Placental pericyte (primary cell): ENCODE data around the gene KLHDC9. TPM values are rescaled to one million over a fixed set of nuclear protein-coding genes. Genes with fewer than 3 reads are reported as not detected.

ENCODE experiments used
- small RNA-seq: library from RNA; depleted of rRNA; stranded (forward); fragments of <200 nt; gene quantifications from one replicate; pipeline ENCODE3, GENCODE V24; 2012; ENCODE audit warnings: low replicate concordance
- total RNA-seq: library from RNA; depleted of rRNA; stranded (reverse); fragments of >200 nt; gene quantifications from 2 replicates; pipeline ENCODE4 v1.2.3, GENCODE V29; 2012

The KLHDC9 gene
- 0.66 and 1.1 TPM in 2 replicates for total RNA-seq

GRCh38 chr1:161098210-161099068 is at the start of gene KLHDC9:
TSS of gene KLHDC9 (plus strand) at chr1:161098361. CDS start at chr1:161098536, 175 bp downstream.

GRCh38 chr1:161069731-161070270 is 28.4 kb upstream of the KLHDC9 start, which contains the start of gene ARHGAP30:
TSS of gene ARHGAP30 (minus strand) at chr1:161069891. CDS start at chr1:161069624, 267 bp downstream.

GRCh38 chr1:161089251-161089924 is 8.8 kb upstream of the KLHDC9 start, which contains the start of gene NECTIN4:
TSS of gene NECTIN4 (minus strand) at chr1:161089558. CDS start at chr1:161089296, 262 bp downstream.

GRCh38 chr1:161117759-161118581 is 19.8 kb downstream of the KLHDC9 start, which contains the start of the genes NIT1 and PFDN2:
TSS of gene NIT1 (plus strand) at chr1:161118105. CDS start at chr1:161118177, 72 bp downstream.
TSS of gene PFDN2 (minus strand) at chr1:161118037. CDS start at chr1:161118026, 11 bp downstream.

GRCh38 chr1:161132410-161133219 is 34.5 kb downstream of the KLHDC9 start, which contains the start of gene DEDD:
TSS of gene DEDD (minus strand) at chr1:161132667. CDS start at chr1:161124462, 8,205 bp downstream.

Small RNAs within 50 kb of the gene (small RNA-seq; reads per million reads assigned to genes)
- gene RF01225, result not detected

Other genes with a start within 250 kb of the KLHDC9 start
- not detected in 2 replicates for gene CD244, start 235.5 kb upstream of the KLHDC9 start, total RNA-seq
- not detected in 2 replicates for gene ITLN1, start 213.2 kb upstream of the KLHDC9 start, total RNA-seq
- not detected in 2 replicates for gene ITLN2, start 143.6 kb upstream of the KLHDC9 start, total RNA-seq
- gene F11R, start 77.2 kb upstream of the KLHDC9 start, total RNA-seq, result 3.7 and 12.7 TPM in 2 replicates
- 5.7 and 6.7 TPM in 2 replicates for gene TSTD1, start 59.4 kb upstream of the KLHDC9 start, total RNA-seq
- gene USF1, start 52.4 kb upstream of the KLHDC9 start, total RNA-seq, result 51.0 and 92.8 TPM in 2 replicates
- under 0.01 TPM in 1 of 2 replicates, not detected in the other for gene ARHGAP30, start 28.5 kb upstream of the KLHDC9 start, total RNA-seq
- gene NECTIN4, start 8.8 kb upstream of the KLHDC9 start, total RNA-seq, result 1.1 and 2.6 TPM in 2 replicates
- 29.8 and 78.3 TPM in 2 replicates for gene PFDN2, start 19.7 kb downstream of the KLHDC9 start, total RNA-seq
- gene NIT1, start 19.7 kb downstream of the KLHDC9 start, total RNA-seq, result 23.2 and 34.6 TPM in 2 replicates
- gene DEDD, start 34.3 kb downstream of the KLHDC9 start, total RNA-seq, result 31.5 and 35.9 TPM in 2 replicates
- gene UFC1, start 55.6 kb downstream of the KLHDC9 start, total RNA-seq, result 66.7 and 120 TPM in 2 replicates
- gene USP21, start 61.1 kb downstream of the KLHDC9 start, total RNA-seq, result 10.7 and 12.0 TPM in 2 replicates
- 10.1 and 16.5 TPM in 2 replicates for gene PPOX, start 68.1 kb downstream of the KLHDC9 start, total RNA-seq
- gene B4GALT3, start 79.1 kb downstream of the KLHDC9 start, total RNA-seq, result 33.9 and 34.1 TPM in 2 replicates
- 4.2 and 27.5 TPM in 2 replicates for gene ADAMTS4, start 100.7 kb downstream of the KLHDC9 start, total RNA-seq
- 101 and 115 TPM in 2 replicates for gene NDUFS2, start 104.0 kb downstream of the KLHDC9 start, total RNA-seq
- gene FCER1G, start 116.9 kb downstream of the KLHDC9 start, total RNA-seq, result not detected in 2 replicates
- gene APOA2, start 125.3 kb downstream of the KLHDC9 start, total RNA-seq, result not detected in 2 replicates
- gene TOMM40L, start 127.7 kb downstream of the KLHDC9 start, total RNA-seq, result 6.6 and 15.3 TPM in 2 replicates
- gene NR1I3, start 139.8 kb downstream of the KLHDC9 start, total RNA-seq, result not detected in 2 replicates
- not detected in 2 replicates for gene PCP4L1, start 160.4 kb downstream of the KLHDC9 start, total RNA-seq
- 0.44 and 1.1 TPM in 2 replicates for gene MPZ, start 211.6 kb downstream of the KLHDC9 start, total RNA-seq
- gene SDHC, start 216.0 kb downstream of the KLHDC9 start, total RNA-seq, result 33.6 and 49.0 TPM in 2 replicates